GM20431 (cell line): ENCODE results near the gene KLRC3.
"Not testable (repeated sequence)": the region's sequence is repeated elsewhere in the genome, so short reads cannot be mapped to it uniquely, and the experiment has no call there.

ENCODE experiments used
- in situ Hi-C: fragments of 300-500 bp; cut with MseI, MboI; formaldehyde crosslinking; loops from one replicate; pipeline ENCODE4 v1.15.0; 2020; ENCODE audit warnings: low sequenced_read_pairs; ENCODE audit not compliant: unreplicated experiment

KLRC3 gene

GRCh38 chr12:10371893-10372535, 48.4 kb downstream of the KLRC3 start:
- in situ Hi-C loops = not testable (repeated sequence)

- in situ Hi-C loops = no loop called here
Measured at GRCh38 chr12:10369557-10370415, 50.6 kb downstream of the KLRC3 start.

- in situ Hi-C loops = no loop called here
Measured at GRCh38 chr12:10368206-10369171, 51.9 kb downstream of the KLRC3 start.

GRCh38 chr12:10367714-10368113, 52.7 kb downstream of the KLRC3 start:
- in situ Hi-C loops = not testable (repeated sequence)

GRCh38 chr12:10366875-10367274, 53.5 kb downstream of the KLRC3 start:
- in situ Hi-C loops = no loop called here

- in situ Hi-C loops = no loop called here
Measured at GRCh38 chr12:10365696-10366405, 54.5 kb downstream of the KLRC3 start.

GRCh38 chr12:10364815-10365622, 55.4 kb downstream of the KLRC3 start:
- in situ Hi-C loops = no loop called here

GRCh38 chr12:10363914-10364814, 56.2 kb downstream of the KLRC3 start:
- in situ Hi-C loops = no loop called here

GRCh38 chr12:10363658-10363913, 56.8 kb downstream of the KLRC3 start:
- in situ Hi-C loops = no loop called here

GRCh38 chr12:10362828-10363657, 57.4 kb downstream of the KLRC3 start:
- in situ Hi-C loops = no loop called here

- in situ Hi-C loops = no loop called here
Measured at GRCh38 chr12:10362325-10362724, 58.1 kb downstream of the KLRC3 start.
